GM06990 (cell line): Measurements from ENCODE around the gene RAD21L1.

ENCODE experiments used
- DNase-seq: peaks from one replicate; pipeline ENCODE4 v3.0.0-alpha.2; 2011; ENCODE audit not compliant: insufficient read length; ENCODE audit errors: extremely low read depth
- H3K27me3 ChIP-seq: replicated peaks from 2 replicates; pipeline ENCODE4 v1.6.0; 2011; ENCODE audit warnings: low read length; ENCODE audit not compliant: control insufficient read depth, insufficient read depth
- H3K36me3 ChIP-seq: 2 replicates; pipeline ENCODE4 v1.5.1; 2011; ENCODE audit warnings: low read length; ENCODE audit not compliant: control insufficient read depth, insufficient read depth
- H3K4me3 ChIP-seq: replicated peaks from 2 replicates; pipeline ENCODE4 v1.5.1; 2011; ENCODE audit warnings: low read depth, mild to moderate bottlenecking, control low read depth, low read length
- TF ChIP-seq, protein P1 (sequence below): IDR thresholded peaks from 2 replicates; pipeline ENCODE4 v1.5.1; 2011; ENCODE audit warnings: low read length, control low read depth, mild to moderate bottlenecking, inconsistent platforms; ENCODE audit not compliant: insufficient read depth, poor library complexity, severe bottlenecking

Gene RAD21L1

DNA sequence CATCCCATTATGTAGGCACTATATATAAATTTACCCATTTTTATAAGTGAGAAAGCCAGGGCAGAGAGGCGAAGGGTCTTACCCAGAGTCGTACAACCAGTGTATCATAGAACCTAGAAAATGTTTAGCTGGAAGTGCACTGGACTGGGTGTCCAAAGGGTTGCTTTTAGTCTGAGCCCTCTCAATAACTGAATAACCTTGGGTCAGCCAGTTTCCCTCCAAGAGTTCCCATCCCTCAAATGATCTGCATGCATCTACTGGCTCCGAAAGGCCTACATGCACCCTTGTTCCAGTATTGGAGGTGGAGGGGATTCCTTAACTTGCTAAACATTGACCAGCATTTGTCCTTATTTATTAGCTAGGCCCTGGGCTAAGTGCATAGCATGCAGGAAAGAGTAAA is 44.0 kb downstream of the RAD21L1 start:
- no peaks in the 10 kb centered on the region for H3K36me3 ChIP-seq
- H3K4me3 ChIP-seq: no peak overlapping the region
- DNase-seq: no peak
- TF ChIP-seq, protein P1, sequence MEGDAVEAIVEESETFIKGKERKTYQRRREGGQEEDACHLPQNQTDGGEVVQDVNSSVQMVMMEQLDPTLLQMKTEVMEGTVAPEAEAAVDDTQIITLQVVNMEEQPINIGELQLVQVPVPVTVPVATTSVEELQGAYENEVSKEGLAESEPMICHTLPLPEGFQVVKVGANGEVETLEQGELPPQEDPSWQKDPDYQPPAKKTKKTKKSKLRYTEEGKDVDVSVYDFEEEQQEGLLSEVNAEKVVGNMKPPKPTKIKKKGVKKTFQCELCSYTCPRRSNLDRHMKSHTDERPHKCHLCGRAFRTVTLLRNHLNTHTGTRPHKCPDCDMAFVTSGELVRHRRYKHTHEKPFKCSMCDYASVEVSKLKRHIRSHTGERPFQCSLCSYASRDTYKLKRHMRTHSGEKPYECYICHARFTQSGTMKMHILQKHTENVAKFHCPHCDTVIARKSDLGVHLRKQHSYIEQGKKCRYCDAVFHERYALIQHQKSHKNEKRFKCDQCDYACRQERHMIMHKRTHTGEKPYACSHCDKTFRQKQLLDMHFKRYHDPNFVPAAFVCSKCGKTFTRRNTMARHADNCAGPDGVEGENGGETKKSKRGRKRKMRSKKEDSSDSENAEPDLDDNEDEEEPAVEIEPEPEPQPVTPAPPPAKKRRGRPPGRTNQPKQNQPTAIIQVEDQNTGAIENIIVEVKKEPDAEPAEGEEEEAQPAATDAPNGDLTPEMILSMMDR: no peak
- H3K27me3 ChIP-seq: no peaks in the 10 kb centered on the region

DNA sequence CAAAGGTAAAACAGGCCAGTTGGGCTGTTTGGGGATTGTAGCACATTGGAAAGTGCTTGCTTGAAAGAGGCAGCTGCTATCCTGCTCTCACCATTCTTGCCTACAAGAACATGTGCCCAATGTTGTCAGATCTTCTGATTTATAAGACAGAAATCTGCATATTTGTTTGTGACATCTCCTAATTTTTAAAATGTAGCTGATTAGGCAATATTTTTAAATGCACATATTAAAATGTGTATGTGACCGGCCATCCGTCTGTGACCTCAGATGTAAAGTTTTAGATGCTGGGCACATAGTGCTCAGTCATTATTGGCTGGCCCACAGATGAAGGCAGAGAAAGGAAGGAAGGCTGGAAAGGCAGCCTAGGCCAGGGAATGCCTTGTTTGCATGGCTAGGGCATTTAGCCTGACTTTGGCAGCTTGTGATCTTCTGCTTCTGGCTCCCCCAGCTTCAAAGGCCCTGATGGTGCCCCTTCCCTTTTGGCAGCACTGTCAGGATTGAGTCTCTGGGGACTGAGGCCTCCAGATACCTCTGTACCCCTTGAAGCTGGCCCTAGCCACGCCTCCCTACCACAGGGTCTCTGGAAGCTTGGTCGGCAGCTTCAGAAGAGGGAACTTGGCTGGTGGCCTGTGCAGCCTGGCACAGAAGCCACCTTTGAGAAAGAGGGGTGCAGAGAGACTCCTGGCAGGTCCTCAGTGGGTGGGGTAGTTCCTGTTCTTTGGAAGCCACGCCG is 46.7 kb downstream of the RAD21L1 start:
- DNase-seq: no peak
- H3K27me3 ChIP-seq: no peaks in the 10 kb centered on the region
- H3K4me3 ChIP-seq: no peak overlapping the region
- TF ChIP-seq, protein P1: no peak
- H3K36me3 ChIP-seq: no peaks in the 10 kb centered on the region

DNA sequence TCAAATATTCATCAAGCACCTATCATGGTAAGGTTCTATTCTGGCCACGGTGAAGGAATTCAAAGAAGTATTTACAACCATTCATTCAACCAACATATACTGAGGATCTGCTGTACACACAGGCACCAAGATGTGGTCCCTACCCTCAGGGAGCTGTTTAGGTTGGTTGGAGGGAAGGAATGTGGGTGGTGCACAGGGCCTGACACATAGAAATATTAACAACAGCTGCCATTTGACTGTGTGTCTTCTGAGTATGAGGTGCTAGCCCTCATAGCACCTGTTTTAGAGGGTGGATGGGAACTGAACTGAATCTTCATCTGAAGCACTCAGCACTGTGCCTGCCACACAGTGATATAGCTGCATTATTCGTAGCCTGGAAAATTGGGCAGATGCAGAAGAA is 47.5 kb downstream of the RAD21L1 start:
- Histone ChIP-seq H3K4me3 (no peak overlapping the region), H3K27me3 (no peaks in the 10 kb centered on the region), H3K36me3 (no peaks in the 10 kb centered on the region)
- DNase-seq: no peak
- TF ChIP-seq, protein P1: no peak

DNA sequence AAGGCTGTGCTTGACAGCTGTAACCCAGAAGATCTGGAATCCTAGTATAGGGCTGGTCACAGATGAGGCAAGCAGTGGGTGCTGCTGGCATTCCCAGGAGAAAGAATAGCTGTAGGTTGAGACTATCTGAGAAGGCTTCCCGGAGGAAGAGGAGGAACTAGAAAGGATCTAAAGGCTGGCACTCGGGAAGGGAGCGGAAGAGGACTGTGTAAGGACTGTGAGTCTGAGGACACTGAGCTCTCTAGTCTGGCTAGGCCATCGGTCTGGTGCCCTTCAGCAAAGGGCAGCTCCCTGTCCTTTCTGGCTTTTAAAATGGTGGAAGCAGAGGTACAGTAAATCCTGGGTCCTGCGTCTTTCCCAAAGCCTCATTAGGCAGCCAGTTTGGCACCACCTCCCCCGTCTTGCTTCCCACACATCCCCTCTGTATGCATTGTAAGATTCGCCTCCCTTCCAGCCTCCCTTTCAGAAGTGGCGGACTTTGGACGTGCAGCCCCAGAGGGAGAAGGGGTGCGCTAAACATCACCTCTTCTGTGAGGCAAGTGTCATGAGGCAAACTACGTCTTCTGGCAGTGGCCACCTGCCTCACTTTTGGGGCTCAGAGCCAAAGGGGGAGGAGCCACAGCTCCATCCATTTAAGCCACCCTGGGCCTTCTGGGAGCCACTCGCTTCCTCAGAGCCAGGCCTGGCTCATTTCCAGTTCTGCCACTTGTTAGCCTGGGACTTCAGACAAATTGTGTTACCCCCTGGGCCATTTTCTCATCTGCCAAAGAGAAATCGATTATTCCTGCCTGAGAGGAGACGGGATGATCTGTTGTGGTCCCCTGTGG is 48.9 kb downstream of the RAD21L1 start:
- no peak for DNase-seq
- H3K36me3 ChIP-seq: no peaks in the 10 kb centered on the region
- TF ChIP-seq, protein P1: no peak

DNA sequence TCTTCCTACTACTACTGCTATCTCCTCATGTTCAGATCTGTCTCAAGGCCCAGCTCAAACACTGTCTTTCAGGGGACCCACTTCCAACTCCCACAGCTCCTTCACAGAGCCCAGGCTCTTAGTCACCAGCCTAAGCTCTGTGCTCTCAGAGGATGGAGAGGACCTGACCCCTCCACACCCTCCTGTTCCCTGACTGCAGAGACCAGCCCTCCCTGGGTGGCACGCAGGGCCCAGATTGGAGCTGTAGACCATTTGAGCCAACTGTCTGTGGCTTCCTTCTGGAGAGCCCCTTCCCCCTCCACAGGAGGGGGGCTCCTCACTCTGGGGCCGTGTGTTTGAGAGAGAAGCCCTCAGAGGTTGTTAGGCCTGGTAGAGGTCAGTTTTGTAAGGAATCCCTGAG is 50.1 kb downstream of the RAD21L1 start:
- H3K4me3 ChIP-seq: no peak overlapping the region
- TF ChIP-seq, protein P1: no peak
- H3K36me3 ChIP-seq: no peaks in the 10 kb centered on the region
- H3K27me3 ChIP-seq: no peaks in the 10 kb centered on the region
- no peak for DNase-seq

More for the DNA sequence above, 48.9 kb downstream of the RAD21L1 start:
- Histone ChIP-seq H3K27me3 (no peaks in the 10 kb centered on the region), H3K4me3 (no peak overlapping the region)
